ENCODE data around the gene PPARA.

- TF ChIP-seq, protein P1, sequence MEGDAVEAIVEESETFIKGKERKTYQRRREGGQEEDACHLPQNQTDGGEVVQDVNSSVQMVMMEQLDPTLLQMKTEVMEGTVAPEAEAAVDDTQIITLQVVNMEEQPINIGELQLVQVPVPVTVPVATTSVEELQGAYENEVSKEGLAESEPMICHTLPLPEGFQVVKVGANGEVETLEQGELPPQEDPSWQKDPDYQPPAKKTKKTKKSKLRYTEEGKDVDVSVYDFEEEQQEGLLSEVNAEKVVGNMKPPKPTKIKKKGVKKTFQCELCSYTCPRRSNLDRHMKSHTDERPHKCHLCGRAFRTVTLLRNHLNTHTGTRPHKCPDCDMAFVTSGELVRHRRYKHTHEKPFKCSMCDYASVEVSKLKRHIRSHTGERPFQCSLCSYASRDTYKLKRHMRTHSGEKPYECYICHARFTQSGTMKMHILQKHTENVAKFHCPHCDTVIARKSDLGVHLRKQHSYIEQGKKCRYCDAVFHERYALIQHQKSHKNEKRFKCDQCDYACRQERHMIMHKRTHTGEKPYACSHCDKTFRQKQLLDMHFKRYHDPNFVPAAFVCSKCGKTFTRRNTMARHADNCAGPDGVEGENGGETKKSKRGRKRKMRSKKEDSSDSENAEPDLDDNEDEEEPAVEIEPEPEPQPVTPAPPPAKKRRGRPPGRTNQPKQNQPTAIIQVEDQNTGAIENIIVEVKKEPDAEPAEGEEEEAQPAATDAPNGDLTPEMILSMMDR (IDR thresholded peaks at IDR 0.05): no peak
- TF ChIP-seq EZH2 (IDR thresholded peaks at IDR 0.05; ENCODE audit: borderline replicate concordance, insufficient read depth, low read depth, low read length, poor library complexity, severe bottlenecking): no peak
Observed at GRCh38 chr22:46176508-46177003, 26.2 kb downstream of the PPARA start.

Measured in B cell (primary cell).